NB4 (cell line): Measurements from ENCODE around the gene ACOT7.

Experiments
- DNase-seq: peaks from one replicate; pipeline ENCODE4 v3.0.0; 2010; ENCODE audit warnings: low read depth
- H3K4me3 ChIP-seq: one replicate; pipeline ENCODE4 v1.5.1; 2011; ENCODE audit warnings: mild to moderate bottlenecking, low read depth, low read length, moderate library complexity
- CTCF ChIP-seq: IDR thresholded peaks from one replicate; pipeline ENCODE4 v1.5.1; 2012; ENCODE audit warnings: low read depth, low read length
- MAX ChIP-seq: IDR thresholded peaks from 2 replicates; pipeline ENCODE4 v1.6.1; 2011; ENCODE audit warnings: low read depth, low read length
- MYC ChIP-seq: IDR thresholded peaks from 2 replicates; pipeline ENCODE4 v1.6.1; 2011; ENCODE audit warnings: low read depth, low read length
- POLR2A ChIP-seq: IDR thresholded peaks from 2 replicates; pipeline ENCODE4 v1.6.1; 2011; ENCODE audit warnings: mild to moderate bottlenecking; ENCODE audit not compliant: insufficient read length; ENCODE audit errors: extremely low read depth

ACOT7 gene

GRCh38 chr1:6276811-6277555 lies 116.6 kb downstream of the ACOT7 start:
- TF ChIP-seq MYC, result no peak
- TF ChIP-seq CTCF, result no peak
- TF ChIP-seq POLR2A, result no peak
- no peak for TF ChIP-seq MAX
- DNase-seq, result no peak
- no peak overlapping the region for H3K4me3 ChIP-seq

GRCh38 chr1:6275826-6276782 lies 117.5 kb downstream of the ACOT7 start:
- H3K4me3 ChIP-seq, result no peak overlapping the region
- no peak for DNase-seq
- TF ChIP-seq MAX, result no peak
- TF ChIP-seq POLR2A, result no peak
- TF ChIP-seq CTCF, result no peak
- no peak for TF ChIP-seq MYC

GRCh38 chr1:6274622-6275139 lies 118.9 kb downstream of the ACOT7 start:
- DNase-seq, result no peak
- H3K4me3 ChIP-seq, result no peak overlapping the region
- TF ChIP-seq POLR2A (no peak), CTCF (no peak), MYC (no peak), MAX (no peak)

GRCh38 chr1:6274102-6274501 lies 119.5 kb downstream of the ACOT7 start:
- H3K4me3 ChIP-seq, result no peak overlapping the region
- no peak for DNase-seq
- TF ChIP-seq MAX (no peak), POLR2A (no peak), MYC (no peak), CTCF (no peak)

GRCh38 chr1:6273380-6273891 lies 120.1 kb downstream of the ACOT7 start:
- TF ChIP-seq CTCF (no peak), POLR2A (no peak), MYC (no peak), MAX (no peak)
- DNase-seq, result no peak
- H3K4me3 ChIP-seq, result no peak overlapping the region
